Suppressor macrophage treated with lipopolysaccharide for 4 hours (primary cell): ENCODE data around the gene MAGEE2.
"Not testable (repeated sequence)": the region's sequence is repeated elsewhere in the genome, so short reads cannot be mapped to it uniquely, and the experiment has no call there.

ENCODE experiments used
- DNase-seq: peaks from one replicate; pipeline ENCODE4 v3.0.0-alpha.2; 2020

Gene MAGEE2, protein sequence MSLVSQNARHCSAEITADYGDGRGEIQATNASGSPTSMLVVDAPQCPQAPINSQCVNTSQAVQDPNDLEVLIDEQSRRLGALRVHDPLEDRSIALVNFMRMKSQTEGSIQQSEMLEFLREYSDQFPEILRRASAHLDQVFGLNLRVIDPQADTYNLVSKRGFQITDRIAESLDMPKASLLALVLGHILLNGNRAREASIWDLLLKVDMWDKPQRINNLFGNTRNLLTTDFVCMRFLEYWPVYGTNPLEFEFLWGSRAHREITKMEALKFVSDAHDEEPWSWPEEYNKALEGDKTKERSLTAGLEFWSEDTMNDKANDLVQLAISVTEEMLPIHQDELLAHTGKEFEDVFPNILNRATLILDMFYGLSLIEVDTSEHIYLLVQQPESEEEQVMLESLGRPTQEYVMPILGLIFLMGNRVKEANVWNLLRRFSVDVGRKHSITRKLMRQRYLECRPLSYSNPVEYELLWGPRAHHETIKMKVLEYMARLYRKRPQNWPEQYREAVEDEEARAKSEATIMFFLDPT

GRCh38 chrX:75784680-75785491, at the start of gene MAGEE2:
Gene MAGEE2, minus strand, starts transcription at chrX:75785254. Its CDS starts 203 bp downstream, at chrX:75785051.
- DNase-seq: no peak

DNA sequence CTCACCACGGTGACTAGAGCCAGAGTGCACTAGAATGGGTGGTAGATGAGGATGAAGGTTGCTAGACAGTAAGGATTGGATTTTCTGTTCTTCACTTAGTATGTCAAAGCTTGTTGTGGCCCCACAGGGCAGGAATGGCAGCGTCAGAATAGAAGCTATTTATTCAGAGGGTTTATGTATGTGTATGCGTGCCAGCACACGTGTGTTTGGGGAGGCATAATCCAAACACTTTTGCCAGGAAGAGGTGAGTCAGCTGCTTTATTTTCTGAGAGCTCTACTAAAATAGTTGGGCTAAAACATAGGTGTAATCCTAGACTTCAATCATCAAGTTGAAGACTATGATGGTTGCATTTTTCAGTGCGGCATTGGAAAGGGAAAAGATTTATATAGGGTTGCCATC, 1.2 kb upstream of the MAGEE2 start:
- no peak for DNase-seq

DNA sequence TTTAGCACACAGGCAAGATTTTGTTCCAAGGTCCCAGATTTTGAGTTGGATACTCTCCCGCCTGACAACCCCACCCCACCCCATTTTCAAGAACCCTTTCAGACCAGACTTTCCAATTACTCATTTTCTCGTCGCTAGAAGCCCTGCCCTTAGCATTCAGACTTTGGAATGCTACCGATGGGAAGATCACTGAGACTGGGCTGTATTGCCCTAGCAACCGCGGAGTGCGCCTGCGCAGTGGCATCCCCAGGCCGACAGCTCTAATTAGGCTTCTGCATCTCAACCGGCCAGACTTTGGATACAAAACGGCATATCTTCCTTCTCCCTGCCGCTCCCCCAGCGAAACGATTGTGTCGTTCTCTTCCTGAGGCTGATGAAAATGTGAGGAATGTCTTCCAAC, 3.4 kb downstream of the MAGEE2 start:
- no peak for DNase-seq

DNA sequence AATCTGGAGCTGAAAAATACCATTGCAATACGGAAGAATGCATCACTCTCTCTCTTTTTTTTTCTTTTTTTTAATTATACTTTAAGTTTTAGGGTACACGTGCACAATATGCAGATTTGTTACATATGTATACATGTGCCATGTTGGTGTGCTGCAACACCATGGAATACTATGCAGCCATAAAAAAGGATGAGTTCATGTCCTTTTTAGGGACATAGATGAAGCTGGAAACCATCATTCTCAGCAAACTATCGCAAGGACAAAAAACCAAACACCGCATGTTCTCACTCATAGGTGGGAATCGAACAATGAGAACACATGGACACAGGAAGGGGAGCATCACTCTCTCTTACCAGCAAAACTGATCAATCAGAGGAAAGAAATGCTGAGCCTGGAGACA, 17.0 kb downstream of the MAGEE2 start:
- not testable (repeated sequence) for DNase-seq

DNA sequence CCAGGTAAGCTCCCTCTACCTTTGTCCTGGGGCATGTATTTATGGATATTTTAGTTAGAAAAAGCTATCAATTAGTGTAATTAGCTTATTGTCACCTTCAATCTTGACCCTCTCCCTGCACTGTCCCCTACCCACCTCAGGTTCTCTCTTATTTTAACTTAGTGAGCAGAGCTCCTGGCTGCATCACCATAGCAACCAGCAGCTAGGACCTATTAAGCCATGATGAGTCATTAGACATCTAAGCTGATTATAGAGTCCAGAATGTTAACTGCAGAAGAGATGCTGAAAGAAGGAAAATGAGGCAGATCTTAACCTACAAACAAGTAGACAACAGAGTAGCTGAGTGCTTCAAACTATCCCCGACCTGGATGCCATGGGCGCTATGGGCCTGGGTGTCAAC, 36.6 kb downstream of the MAGEE2 start:
- no peak for DNase-seq

DNA sequence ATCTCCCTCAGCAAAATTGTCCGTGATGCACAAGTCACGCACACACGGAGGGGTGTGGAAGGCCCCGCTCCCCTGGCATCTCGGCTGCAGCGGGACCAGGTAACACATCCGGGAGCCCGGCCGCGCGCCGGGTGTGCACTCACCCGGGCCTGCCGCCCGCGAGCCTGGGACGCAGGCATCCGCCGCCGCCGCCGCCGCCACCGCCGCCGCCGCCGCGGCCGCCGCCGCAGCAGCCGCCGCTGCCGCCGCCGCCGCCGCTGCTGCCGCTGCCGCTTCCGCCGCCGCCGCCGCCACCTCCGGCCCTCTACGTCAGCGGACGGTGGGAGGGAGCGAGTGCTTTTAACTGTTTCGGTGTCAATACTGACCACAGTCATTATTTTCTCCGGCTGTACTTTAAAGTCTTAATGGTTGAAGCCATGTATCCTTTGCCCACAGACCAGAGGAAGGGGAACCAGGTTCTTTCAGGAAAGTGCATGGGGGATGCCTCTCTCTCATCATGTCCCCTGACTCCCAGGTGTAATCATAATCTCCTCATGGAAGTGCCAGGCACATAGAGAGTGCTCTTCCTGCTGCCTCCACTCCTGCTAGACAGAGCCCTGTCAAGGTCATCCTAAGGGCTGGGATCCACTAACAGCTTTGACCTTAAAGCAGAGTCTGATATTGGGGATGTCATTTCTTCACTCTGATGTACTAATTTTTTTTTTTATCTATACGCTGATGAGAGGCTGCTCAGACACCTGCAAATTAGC, 38.0 kb downstream of the MAGEE2 start:
- DNase-seq: peak; percentile 13
